D721Med (cell line): ENCODE measurements around the gene KRTAP10-2.
"Not testable (repeated sequence)": the region's sequence is repeated elsewhere in the genome, so short reads cannot be mapped to it uniquely, and the experiment has no call there.

ENCODE experiments used
- DNase-seq: peaks from one replicate; pipeline ENCODE4 v3.0.0; 2011; ENCODE audit warnings: low spot score; ENCODE audit not compliant: insufficient read length
- FAIRE-seq: peaks from 2 replicates; lab custom pipeline; 2011; peaks lifted over from hg19 to GRCh38; lab: Jason Lieb, UNC
- TF ChIP-seq, protein P1 (sequence below): IDR thresholded peaks from 2 replicates; pipeline ENCODE4 v1.5.1; 2012; ENCODE audit warnings: mild to moderate bottlenecking, control low read depth; ENCODE audit not compliant: insufficient read depth; ENCODE audit errors: missing control alignments

Gene KRTAP10-2

DNA sequence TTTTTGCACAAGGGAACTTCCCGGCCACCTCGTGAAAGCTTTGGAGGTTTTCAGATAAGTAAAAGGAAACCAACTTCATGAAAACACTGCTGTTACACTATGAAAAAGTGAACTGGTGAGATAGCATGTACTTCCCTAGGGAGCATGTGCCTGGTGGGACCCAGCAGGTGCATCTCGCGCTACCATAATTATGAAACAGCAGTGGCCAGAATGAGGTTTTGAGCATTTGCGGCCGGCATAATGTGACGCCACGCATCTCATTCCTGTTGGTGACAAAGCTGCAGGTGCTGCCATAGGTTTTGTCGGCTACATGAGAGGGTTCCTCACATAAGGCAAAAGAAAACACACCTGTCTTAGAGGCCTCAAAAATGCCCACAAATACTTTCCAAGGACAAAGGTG lies 5.6 kb upstream of the KRTAP10-2 start:
- TF ChIP-seq, protein P1, sequence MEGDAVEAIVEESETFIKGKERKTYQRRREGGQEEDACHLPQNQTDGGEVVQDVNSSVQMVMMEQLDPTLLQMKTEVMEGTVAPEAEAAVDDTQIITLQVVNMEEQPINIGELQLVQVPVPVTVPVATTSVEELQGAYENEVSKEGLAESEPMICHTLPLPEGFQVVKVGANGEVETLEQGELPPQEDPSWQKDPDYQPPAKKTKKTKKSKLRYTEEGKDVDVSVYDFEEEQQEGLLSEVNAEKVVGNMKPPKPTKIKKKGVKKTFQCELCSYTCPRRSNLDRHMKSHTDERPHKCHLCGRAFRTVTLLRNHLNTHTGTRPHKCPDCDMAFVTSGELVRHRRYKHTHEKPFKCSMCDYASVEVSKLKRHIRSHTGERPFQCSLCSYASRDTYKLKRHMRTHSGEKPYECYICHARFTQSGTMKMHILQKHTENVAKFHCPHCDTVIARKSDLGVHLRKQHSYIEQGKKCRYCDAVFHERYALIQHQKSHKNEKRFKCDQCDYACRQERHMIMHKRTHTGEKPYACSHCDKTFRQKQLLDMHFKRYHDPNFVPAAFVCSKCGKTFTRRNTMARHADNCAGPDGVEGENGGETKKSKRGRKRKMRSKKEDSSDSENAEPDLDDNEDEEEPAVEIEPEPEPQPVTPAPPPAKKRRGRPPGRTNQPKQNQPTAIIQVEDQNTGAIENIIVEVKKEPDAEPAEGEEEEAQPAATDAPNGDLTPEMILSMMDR, result no peak
- DNase-seq (no peak), FAIRE-seq (no peak)

DNA sequence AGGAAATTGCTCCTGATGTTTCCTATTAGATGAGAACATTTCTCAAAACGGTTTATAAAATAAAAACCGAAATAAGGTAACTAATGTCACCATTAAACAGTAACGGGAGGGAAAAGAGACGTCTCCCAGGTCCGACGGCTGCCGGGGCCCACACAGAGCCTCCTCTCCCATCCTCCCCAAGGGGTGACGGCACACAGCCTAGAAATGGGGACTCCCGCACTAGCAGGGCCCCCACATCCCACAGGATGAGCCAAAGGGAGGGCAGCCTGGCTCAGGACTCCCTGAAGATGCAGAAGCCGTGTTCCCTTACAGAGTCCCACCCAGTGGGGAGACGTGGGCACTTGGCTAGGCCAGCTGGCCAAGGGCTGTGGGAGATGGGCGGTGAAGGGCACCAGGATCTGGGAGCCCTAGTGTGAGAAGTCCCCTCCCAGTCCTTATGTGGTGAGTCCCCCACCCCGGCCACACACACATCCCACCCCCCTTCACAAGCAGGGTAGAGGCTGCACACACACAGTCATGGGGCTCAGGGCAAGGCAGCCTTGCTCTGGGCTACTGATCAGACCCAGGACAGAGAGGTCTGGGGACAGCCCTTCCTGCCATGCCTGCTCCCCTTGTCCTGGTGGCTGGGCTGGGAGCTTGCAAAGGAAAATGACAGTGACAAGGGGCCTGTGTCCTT lies 4.0 kb upstream of the KRTAP10-2 start:
- DNase-seq (no peak), FAIRE-seq (no peak)
- TF ChIP-seq, protein P1, result no peak

DNA sequence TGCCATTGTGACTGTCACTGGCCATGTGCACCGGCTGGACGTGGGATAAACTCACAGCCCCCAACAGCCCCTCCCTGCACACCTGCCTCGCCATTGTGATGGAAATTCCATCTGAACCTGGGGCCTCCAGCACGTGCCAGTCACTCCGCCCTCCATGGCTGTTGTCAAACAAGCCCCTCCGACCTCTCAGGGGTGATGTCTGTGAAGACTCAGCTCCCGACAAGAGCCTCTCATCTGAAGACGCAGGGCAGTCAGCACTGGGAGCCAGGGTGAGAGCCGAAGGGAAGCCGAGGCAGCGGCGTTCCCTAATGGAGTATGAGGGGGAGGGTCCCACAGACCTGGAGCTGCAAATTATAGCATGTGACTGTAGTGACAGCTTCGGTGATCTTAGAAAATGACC lies 1.4 kb upstream of the KRTAP10-2 start:
- DNase-seq (no peak), FAIRE-seq (no peak)
- TF ChIP-seq, protein P1, result no peak

DNA sequence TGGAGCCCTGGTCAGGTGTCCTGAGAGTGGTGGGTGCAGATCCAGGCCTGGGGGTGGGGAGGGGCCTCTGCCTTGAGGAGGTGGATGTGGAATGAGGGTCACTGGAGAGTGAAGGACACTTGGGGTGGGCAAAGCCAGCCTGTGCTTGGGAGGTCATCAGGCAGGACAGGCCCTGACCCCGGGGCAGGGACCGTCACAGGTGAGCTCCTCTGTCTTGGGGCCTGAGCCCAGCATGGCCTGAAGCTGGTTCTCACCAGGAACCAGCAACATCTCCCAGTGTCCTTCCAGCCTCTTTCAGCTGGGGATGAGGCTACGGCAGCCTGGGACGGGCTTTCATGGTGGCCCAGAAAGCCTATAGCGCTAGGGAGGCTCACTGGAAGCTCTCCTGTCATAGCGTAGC lies 831 bp upstream of the KRTAP10-2 start:
- FAIRE-seq, result no peak
- TF ChIP-seq, protein P1, result no peak
- no peak for DNase-seq

DNA sequence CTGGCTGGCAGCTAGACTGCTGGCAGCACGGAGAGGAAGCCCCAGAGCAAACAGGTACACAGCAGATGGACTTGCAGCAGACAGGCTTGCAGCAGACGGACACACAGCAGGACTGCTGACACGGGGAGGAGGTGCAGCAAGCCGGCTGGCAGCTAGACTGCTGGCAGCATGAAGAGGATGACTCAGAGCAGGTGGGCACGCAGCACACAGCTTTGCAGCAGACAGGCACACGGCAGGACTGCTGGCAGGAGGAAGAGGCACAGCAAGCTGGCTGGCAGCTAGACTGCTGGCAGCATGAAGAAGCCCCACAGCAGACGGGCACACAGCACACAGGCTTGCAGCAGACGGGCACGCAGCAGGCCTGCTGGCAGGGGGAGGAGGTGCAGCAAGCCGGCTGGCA lies 498 bp downstream of the KRTAP10-2 start:
- DNase-seq (no peak), FAIRE-seq (no peak)
- TF ChIP-seq, protein P1, result no peak

DNA sequence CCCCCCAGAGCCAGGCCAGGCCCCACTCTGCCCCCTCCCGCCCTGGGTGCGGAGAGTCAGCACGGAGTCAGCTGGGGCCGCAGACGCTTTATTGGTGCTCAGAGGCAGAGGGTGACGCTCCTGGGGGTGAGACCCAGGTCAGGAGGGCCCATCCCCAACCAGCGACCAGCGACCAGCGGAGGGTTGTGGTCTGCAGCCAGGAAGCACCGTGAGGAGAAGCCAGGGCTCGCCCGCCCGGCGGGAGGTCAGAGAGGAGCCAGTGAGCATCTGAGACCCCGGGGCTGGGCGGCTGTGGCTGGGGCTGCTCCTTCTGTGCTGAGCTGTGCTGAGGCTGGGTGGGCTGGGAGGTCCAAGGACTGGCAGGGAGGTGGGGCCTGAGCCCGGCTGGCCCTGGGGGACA lies 1.0 kb downstream of the KRTAP10-2 start:
- not testable (repeated sequence) for FAIRE-seq, DNase-seq

DNA sequence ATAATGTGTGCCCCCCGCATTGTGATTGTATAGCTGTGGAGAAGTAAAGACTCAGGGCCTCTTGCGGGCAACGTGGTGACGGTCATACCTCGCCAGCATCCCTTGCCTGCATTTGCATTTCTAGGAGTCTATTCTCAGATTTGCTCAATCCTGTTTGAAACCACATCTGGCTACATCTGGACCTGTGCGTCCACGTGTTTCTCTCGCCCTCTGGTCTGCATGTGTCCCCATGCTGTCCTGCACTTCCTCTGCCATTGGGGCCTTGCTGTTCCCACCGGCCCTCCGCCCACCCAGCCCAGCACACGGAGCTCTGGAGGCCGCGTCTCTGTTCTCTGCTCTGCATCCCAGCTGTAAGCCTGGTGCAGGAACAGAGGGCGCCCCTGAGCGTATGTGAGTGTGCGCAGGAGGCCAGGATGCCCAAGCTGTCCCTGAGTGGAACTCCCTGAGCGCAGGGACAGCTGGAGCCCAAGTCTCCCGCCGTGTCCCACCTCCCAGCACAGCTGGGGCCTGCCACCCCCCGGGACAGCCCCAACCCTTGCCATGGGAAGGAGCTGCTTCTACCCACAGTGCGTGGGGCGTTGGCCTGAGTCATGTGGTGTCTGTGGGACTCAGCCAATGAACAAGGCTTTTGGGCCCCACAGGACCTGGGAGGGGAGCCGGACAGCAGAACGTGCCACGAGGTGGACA lies 1.6 kb downstream of the KRTAP10-2 start:
- DNase-seq, result no peak
- TF ChIP-seq, protein P1, result no peak
- no peak for FAIRE-seq
